ENCODE results near the gene PRKCB. TPM values are rescaled to one million over a fixed set of nuclear protein-coding genes. Genes with fewer than 3 reads are reported as not detected.

PRKCB gene
- total and polyA plus RNA-seq, 2 of the 8 experiments (the other 6 are each of a cell fraction or from before 2014, with no cell fraction given): 7.1 to 12.1 TPM

- no peak for TF ChIP-seq CHD7 (IDR thresholded peaks at IDR 0.05; ENCODE audit: insufficient replicate concordance, low read length)
- no peak for TF ChIP-seq CEBPB (IDR thresholded peaks at IDR 0.05; ENCODE audit: low read depth, low read length)
- no peak for TF ChIP-seq CHD2 (IDR thresholded peaks at IDR 0.05; ENCODE audit: low read length)
- TF ChIP-seq SIN3A (conservative IDR thresholded peaks at IDR 0.05 in 1 of 2, IDR thresholded peaks at IDR 0.05 in 1 of 2; ENCODE audit: low read depth in 1 of 2, low read length in 2 of 2): no peak
- no peak for TF ChIP-seq CTBP2 (IDR thresholded peaks at IDR 0.05; ENCODE audit: borderline replicate concordance, insufficient read depth, insufficient read length, low read length)
- TF ChIP-seq GABPA (IDR thresholded peaks at IDR 0.05; ENCODE audit: borderline replicate concordance, insufficient read depth, low read length): no peak
Observed at GRCh38 chr16:23895052-23895451, 59.3 kb downstream of the PRKCB start (continued).
